HEK293 (cell line): ENCODE measurements around the gene FAM217B.

Source experiments
- CTCF ChIA-PET: fragments of 350-600 bp; formaldehyde crosslinking; extraction: SDS; loops from one replicate; lab custom pipeline; 2021; ENCODE audit warnings: antibody characterized with exemption; lab: Yijun Ruan, JAX
- POLR2A ChIA-PET: fragments of 300-600 bp; formaldehyde crosslinking; extraction: SDS; loops from one replicate; lab custom pipeline; 2020; ENCODE audit warnings: antibody characterized with exemption, inconsistent platforms; lab: Yijun Ruan, JAX
- H3K27ac ChIP-seq: fragments of 200-500 bp; sonication (Bioruptor generic); 2 replicates; pipeline ENCODE4 v1.5.1; 2014; ENCODE audit warnings: low read depth, low read length, control low read depth, inconsistent platforms; ENCODE audit errors: extremely low read depth
- H3K36me3 ChIP-seq, 2 experiments: fragments of 200-500 bp in 1 of 2; sonication (Bioruptor generic) in 1 of 2; 1 replicate in 1 of 2; 2 replicates in 1 of 2; pipeline ENCODE4 v1.5.1; 2014 to 2017; ENCODE audit warnings: inconsistent platforms in 2 of 2, low read length in 2 of 2; ENCODE audit not compliant: control insufficient read depth in 2 of 2, insufficient read depth in 1 of 2
- H3K4me1 ChIP-seq: fragments of 200-500 bp; sonication (Bioruptor generic); 2 replicates; pipeline ENCODE4 v1.5.1; 2014; ENCODE audit warnings: mild to moderate bottlenecking, low read length, inconsistent platforms; ENCODE audit not compliant: control insufficient read depth, insufficient read depth
- H3K4me3 ChIP-seq: 2 replicates; pipeline ENCODE4 v1.5.1; 2011; ENCODE audit warnings: low read depth, mild to moderate bottlenecking, control low read depth, low read length, moderate library complexity
- H3K9me3 ChIP-seq: fragments of 200-500 bp; sonication (Bioruptor generic); 2 replicates; pipeline ENCODE4 v1.5.1; 2014; ENCODE audit warnings: low read depth, low read length, inconsistent platforms; ENCODE audit not compliant: control insufficient read depth, insufficient read depth
- EGR2 ChIP-seq: fragments of 450-650 bp; formaldehyde crosslinking; IDR thresholded peaks from 2 replicates; pipeline ENCODE4 v1.5.1; 2016; ENCODE audit warnings: low read depth, missing biosample characterization, missing genetic modification characterization
- HOXA7 ChIP-seq: sonication (generic); formaldehyde crosslinking; IDR thresholded peaks from 2 replicates; pipeline ENCODE4 v1.8.1; 2022; ENCODE audit warnings: missing genetic modification reagents, borderline replicate concordance
- WT1 ChIP-seq: fragments of 450-650 bp; formaldehyde crosslinking; IDR thresholded peaks from 2 replicates; pipeline ENCODE4 v1.5.1; 2016; ENCODE audit warnings: missing biosample characterization, missing genetic modification characterization
- ZBTB48 ChIP-seq: fragments of 450-650 bp; formaldehyde crosslinking; IDR thresholded peaks from 2 replicates; pipeline ENCODE4 v1.5.1; 2016; ENCODE audit warnings: missing biosample characterization, missing genetic modification characterization
- ZEB2 ChIP-seq: fragments of 450-650 bp; formaldehyde crosslinking; IDR thresholded peaks from 2 replicates; pipeline ENCODE4 v1.5.1; 2016; ENCODE audit warnings: missing biosample characterization, missing genetic modification characterization
- ZFP3 ChIP-seq: fragments of 450-650 bp; formaldehyde crosslinking; IDR thresholded peaks from 2 replicates; pipeline ENCODE4 v1.5.1; 2016; ENCODE audit warnings: low read depth, missing biosample characterization, missing genetic modification characterization
- ZNF121 ChIP-seq: fragments of 450-650 bp; formaldehyde crosslinking; IDR thresholded peaks from 2 replicates; pipeline ENCODE4 v1.5.1; 2016; ENCODE audit warnings: missing biosample characterization, missing genetic modification characterization
- ZNF2 ChIP-seq: fragments of 450-650 bp; formaldehyde crosslinking; IDR thresholded peaks from 2 replicates; pipeline ENCODE4 v1.5.1; 2016; ENCODE audit warnings: missing biosample characterization, missing genetic modification characterization
- ZNF274 ChIP-seq, 2 experiments: fragments of 200-500 bp in 1 of 2; fragments of 450-650 bp in 1 of 2; sonication (Bioruptor generic) in 1 of 2; formaldehyde crosslinking in 1 of 2; IDR thresholded peaks; 2 replicates each; pipeline versions ENCODE4 v1.5.1 to v1.6.1; 2014 to 2016; ENCODE audit warnings: borderline replicate concordance in 1 of 2, inconsistent platforms in 1 of 2, low read length in 1 of 2, missing biosample characterization in 1 of 2, missing genetic modification characterization in 1 of 2
- ZNF302 ChIP-seq: fragments of 450-650 bp; formaldehyde crosslinking; IDR thresholded peaks from 2 replicates; pipeline ENCODE4 v1.5.1; 2016; ENCODE audit warnings: missing biosample characterization, missing genetic modification characterization, low read depth
- ZNF311 ChIP-seq: fragments of 450-650 bp; formaldehyde crosslinking; IDR thresholded peaks from 2 replicates; pipeline ENCODE4 v1.5.1; 2017; ENCODE audit warnings: missing biosample characterization, missing genetic modification characterization, borderline replicate concordance
- ZNF510 ChIP-seq: fragments of 450-650 bp; formaldehyde crosslinking; IDR thresholded peaks from 2 replicates; pipeline ENCODE4 v1.5.1; 2018; ENCODE audit warnings: mild to moderate bottlenecking, missing genetic modification characterization, missing biosample characterization; ENCODE audit not compliant: insufficient replicate concordance
- ZNF521 ChIP-seq: fragments of 450-650 bp; formaldehyde crosslinking; IDR thresholded peaks from 2 replicates; pipeline ENCODE4 v1.5.1; 2017; ENCODE audit warnings: missing biosample characterization, mild to moderate bottlenecking, missing genetic modification characterization
- ZNF600 ChIP-seq: fragments of 450-650 bp; formaldehyde crosslinking; IDR thresholded peaks from 2 replicates; pipeline ENCODE4 v1.5.1; 2016; ENCODE audit warnings: missing biosample characterization, missing genetic modification characterization
- ZNF654 ChIP-seq: fragments of 450-650 bp; formaldehyde crosslinking; IDR thresholded peaks from 2 replicates; pipeline ENCODE4 v1.5.1; 2016; ENCODE audit warnings: low read depth, missing biosample characterization, missing genetic modification characterization
- ZNF664 ChIP-seq: fragments of 450-650 bp; formaldehyde crosslinking; IDR thresholded peaks from 2 replicates; pipeline ENCODE4 v1.5.1; 2016; ENCODE audit warnings: missing biosample characterization, missing genetic modification characterization
- ZNF670 ChIP-seq: fragments of 450-650 bp; formaldehyde crosslinking; IDR thresholded peaks from 2 replicates; pipeline ENCODE4 v1.5.1; 2016; ENCODE audit warnings: missing biosample characterization, missing genetic modification characterization, low read depth
- ZNF76 ChIP-seq: fragments of 450-650 bp; formaldehyde crosslinking; IDR thresholded peaks from 2 replicates; pipeline ENCODE4; 2016; ENCODE audit warnings: low read depth, missing biosample characterization, missing genetic modification characterization, borderline replicate concordance
- ZNF785 ChIP-seq: fragments of 450-650 bp; formaldehyde crosslinking; IDR thresholded peaks from 2 replicates; pipeline ENCODE4 v1.5.1; 2016; ENCODE audit warnings: missing biosample characterization, missing genetic modification characterization
- TF ChIP-seq, protein P1 (sequence below): fragments of 450-650 bp; formaldehyde crosslinking; IDR thresholded peaks from 2 replicates; pipeline ENCODE4 v1.5.1; 2016; ENCODE audit warnings: missing biosample characterization, missing genetic modification characterization, low read depth
- TF ChIP-seq, protein P2 (sequence below): fragments of 450-650 bp; formaldehyde crosslinking; IDR thresholded peaks from 2 replicates; pipeline ENCODE4 v1.5.1; 2016; ENCODE audit warnings: missing biosample characterization, missing genetic modification characterization

The FAM217B gene

DNA sequence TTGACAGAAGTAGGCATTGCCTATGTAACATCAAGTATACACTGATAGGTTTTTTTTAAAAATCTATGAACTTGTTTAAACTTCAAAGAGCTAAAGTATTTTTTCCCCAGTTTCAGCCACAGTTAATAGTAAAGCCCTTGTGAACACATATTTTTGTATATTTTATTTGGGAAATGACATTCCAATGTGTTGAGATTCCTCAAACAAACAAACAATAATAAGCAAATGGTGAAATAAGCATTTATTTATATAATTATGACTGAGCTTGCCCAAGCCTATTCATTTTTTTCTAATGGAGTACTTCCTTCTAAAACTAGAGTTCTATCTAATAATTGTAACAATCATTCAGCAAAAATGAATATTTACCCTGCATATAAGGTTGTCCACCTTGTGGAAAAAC, 19.2 kb upstream of the FAM217B start (continued):
- TF ChIP-seq ZNF76 (no peak), EGR2 (tag by site-specific recombination) (no peak), ZBTB48 (no peak)

DNA sequence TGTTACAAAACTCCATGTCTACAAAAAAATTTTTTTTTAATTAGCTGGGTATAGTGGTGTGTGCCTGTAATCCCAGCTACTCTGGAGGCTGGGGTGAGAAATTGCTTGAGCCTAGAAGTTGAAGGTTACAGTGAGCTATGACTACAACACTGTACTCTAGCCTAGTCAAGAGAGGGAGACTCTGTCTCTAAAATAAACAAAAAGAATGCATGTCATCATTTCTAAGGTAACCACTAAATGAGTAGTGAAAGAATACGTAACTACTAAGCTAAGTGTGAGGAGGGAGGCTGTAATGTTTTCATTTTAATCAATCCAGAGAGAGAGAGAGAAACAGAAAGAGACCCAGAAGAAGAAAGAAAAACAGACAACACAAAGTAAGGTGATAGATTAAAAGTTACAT, 16.7 kb upstream of the FAM217B start:
- H3K4me3 ChIP-seq: no peak overlapping the region
- CTCF ChIA-PET: interaction anchor here (0.7 to 0.9 kb wide), 2 partner anchors 11 to 21 kb away, joined by 5 to 6 read pairs; no protein-coding TSS in a partner anchor
- TF ChIP-seq ZNF664 (peak; percentile 39; the same call in 1 of the 2 replicates), ZNF600 (tag by site-specific recombination) (no peak)
- TF ChIP-seq, protein P1, sequence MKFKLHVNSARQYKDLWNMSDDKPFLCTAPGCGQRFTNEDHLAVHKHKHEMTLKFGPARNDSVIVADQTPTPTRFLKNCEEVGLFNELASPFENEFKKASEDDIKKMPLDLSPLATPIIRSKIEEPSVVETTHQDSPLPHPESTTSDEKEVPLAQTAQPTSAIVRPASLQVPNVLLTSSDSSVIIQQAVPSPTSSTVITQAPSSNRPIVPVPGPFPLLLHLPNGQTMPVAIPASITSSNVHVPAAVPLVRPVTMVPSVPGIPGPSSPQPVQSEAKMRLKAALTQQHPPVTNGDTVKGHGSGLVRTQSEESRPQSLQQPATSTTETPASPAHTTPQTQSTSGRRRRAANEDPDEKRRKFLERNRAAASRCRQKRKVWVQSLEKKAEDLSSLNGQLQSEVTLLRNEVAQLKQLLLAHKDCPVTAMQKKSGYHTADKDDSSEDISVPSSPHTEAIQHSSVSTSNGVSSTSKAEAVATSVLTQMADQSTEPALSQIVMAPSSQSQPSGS (tag by site-specific recombination): peak; percentile 67
- TF ChIP-seq, all 188 proteins: peak for 2
- no peak overlapping the region for H3K27ac ChIP-seq
- no peaks in the 10 kb centered on the region for H3K9me3 ChIP-seq
- POLR2A ChIA-PET: no interaction called here
- no peaks in the 10 kb centered on the region for H3K36me3 ChIP-seq
- peaks cover 28% of the 10 kb centered on the region for H3K4me1 ChIP-seq

DNA sequence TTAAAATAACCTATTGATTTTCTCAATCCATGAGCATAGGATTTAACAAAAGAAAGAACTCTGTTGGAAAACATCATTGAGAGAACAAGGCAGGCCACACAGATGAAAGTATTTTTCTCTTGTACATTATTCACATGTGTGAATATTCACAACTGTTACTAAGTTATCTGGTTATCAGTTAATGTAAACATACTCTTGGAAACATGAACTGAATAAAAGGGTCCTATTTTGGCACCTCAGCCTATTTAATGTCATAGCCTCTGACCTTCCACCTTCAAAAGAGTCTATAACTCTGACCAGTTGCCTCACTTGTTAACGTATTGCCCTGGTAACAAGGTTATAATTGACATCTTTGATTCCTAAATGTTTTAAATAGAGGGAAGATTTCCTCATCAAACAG, 14.8 kb upstream of the FAM217B start:
- TF ChIP-seq ZNF521 (tag by site-specific recombination) (no peak), ZNF302 (tag by site-specific recombination) (no peak), ZNF311 (tag by site-specific recombination) (no peak), ZEB2 (tag by site-specific recombination) (no peak), ZNF785 (tag by site-specific recombination) (no peak), ZFP3 (tag by site-specific recombination) (no peak), ZNF654 (tag by site-specific recombination) (no peak), ZNF670 (tag by site-specific recombination) (no peak), WT1 (tag by site-specific recombination) (no peak), HOXA7 (no peak), ZNF121 (no peak), ZNF2 (no peak), ZNF274 (IDR thresholded peaks at IDR 0.05; ENCODE audit: low read length) (no peak), ZNF274 (tag by site-specific recombination; IDR thresholded peaks at IDR 0.05; ENCODE audit: borderline replicate concordance) (no peak), ZNF76 (no peak), ZNF510 (tag by site-specific recombination) (no peak)
- TF ChIP-seq, protein P2, sequence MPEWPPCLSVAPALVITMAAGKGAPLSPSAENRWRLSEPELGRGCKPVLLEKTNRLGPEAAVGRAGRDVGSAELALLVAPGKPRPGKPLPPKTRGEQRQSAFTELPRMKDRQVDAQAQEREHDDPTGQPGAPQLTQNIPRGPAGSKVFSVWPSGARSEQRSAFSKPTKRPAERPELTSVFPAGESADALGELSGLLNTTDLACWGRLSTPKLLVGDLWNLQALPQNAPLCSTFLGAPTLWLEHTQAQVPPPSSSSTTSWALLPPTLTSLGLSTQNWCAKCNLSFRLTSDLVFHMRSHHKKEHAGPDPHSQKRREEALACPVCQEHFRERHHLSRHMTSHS: no peak
- TF ChIP-seq, all 188 proteins: peak for 0
- Histone ChIP-seq H3K4me1 (peaks cover 31% of the 10 kb centered on the region), H3K36me3 (no peaks in the 10 kb centered on the region), H3K27ac (no peak overlapping the region), H3K4me3 (no peak overlapping the region), H3K9me3 (no peaks in the 10 kb centered on the region)
- ChIA-PET CTCF (interaction anchor here (0.7 to 2.1 kb wide), 2 partner anchors 10 to 11 kb away, joined by 3 to 11 read pairs; no protein-coding TSS in a partner anchor), POLR2A (interaction anchor here (1.2 kb wide), 1 partner anchor 15 kb away, joined by 5 read pairs; the partner anchor contains the start of genes FAM217B and PPP1R3D)
